Caco-2 (cell line): ENCODE results near the gene LRRC15. TPM values are rescaled to one million over a fixed set of nuclear protein-coding genes. Genes with fewer than 3 reads are reported as not detected.

ENCODE experiments used
- BruUV-seq: library from RNA; stranded (reverse); fragments of 400-500 nt; replicated peaks from 2 replicates; lab custom pipeline; 2021; lab: Mats Ljungman, UMichigan
- CTCF ChIA-PET: fragments of 300-600 bp; sonication (Branson Sonifier 250); formaldehyde crosslinking; loops from one replicate; lab custom pipeline; 2022; ENCODE audit warnings: antibody characterized with exemption; lab: Charles Lee
- POLR2A ChIA-PET: fragments of 300-600 bp; sonication (Branson Sonifier 250); formaldehyde crosslinking; loops from one replicate; lab custom pipeline; 2022; ENCODE audit warnings: antibody characterized with exemption; lab: Charles Lee
- DNase-seq, 2 experiments: peaks; one replicate each; pipeline versions ENCODE4 v3.0.0 to v3.0.0-alpha.2; 2020 to 2022
- H3K27me3 ChIP-seq: replicated peaks from 2 replicates; pipeline ENCODE4 v1.6.0; 2011; ENCODE audit warnings: low read length; ENCODE audit not compliant: control insufficient read depth, insufficient read depth
- H3K36me3 ChIP-seq: 2 replicates; pipeline ENCODE4 v1.5.1; 2011; ENCODE audit warnings: low read length; ENCODE audit not compliant: control insufficient read depth, insufficient read depth
- H3K4me1 ChIP-seq: fragments of 250-450 bp; sonication (Bioruptor Pico); 2 replicates; pipeline ENCODE4 v1.5.1; 2020; ENCODE audit warnings: mild to moderate bottlenecking
- H3K4me3 ChIP-seq: 2 replicates; pipeline ENCODE4 v1.5.1; 2011; ENCODE audit warnings: low read depth, mild to moderate bottlenecking, control low read depth, low read length
- H3K9me3 ChIP-seq: fragments of 250-450 bp; sonication (Bioruptor Pico); 2 replicates; pipeline ENCODE4 v1.5.1; 2020; ENCODE audit warnings: mild to moderate bottlenecking, moderate library complexity
- H3K27ac Mint-ChIP-seq: one replicate; pipeline ENCODE4 v1.8.0; 2022; ENCODE audit warnings: mixed read lengths; ENCODE audit not compliant: unreplicated experiment
- H3K27me3 Mint-ChIP-seq: one replicate; pipeline ENCODE4 v1.8.0; 2022; ENCODE audit warnings: mixed read lengths; ENCODE audit not compliant: insufficient read depth, unreplicated experiment
- H3K36me3 Mint-ChIP-seq: one replicate; pipeline ENCODE4 v1.8.0; 2022; ENCODE audit warnings: mild to moderate bottlenecking, mixed read lengths; ENCODE audit not compliant: insufficient read depth, unreplicated experiment
- H3K4me1 Mint-ChIP-seq: one replicate; pipeline ENCODE4 v1.8.0; 2022; ENCODE audit warnings: low read depth, mixed read lengths; ENCODE audit not compliant: unreplicated experiment
- H3K4me3 Mint-ChIP-seq: one replicate; pipeline ENCODE4 v1.8.0; 2022; ENCODE audit warnings: mild to moderate bottlenecking, moderate library complexity, mixed read lengths; ENCODE audit not compliant: unreplicated experiment
- H3K9me3 Mint-ChIP-seq: one replicate; pipeline ENCODE4 v1.8.0; 2022; ENCODE audit warnings: mixed read lengths; ENCODE audit not compliant: unreplicated experiment
- CTCF ChIP-seq, 2 experiments: fragments of 200-600 bp in 1 of 2; IDR thresholded peaks; 1 replicate in 1 of 2; 2 replicates in 1 of 2; pipeline versions ENCODE4 v1.5.1 to v1.8.0; 2011 to 2022; ENCODE audit warnings: antibody characterized with exemption in 1 of 2, control low read depth in 1 of 2, inconsistent platforms in 1 of 2, low read depth in 1 of 2, low read length in 1 of 2, mild to moderate bottlenecking in 1 of 2, moderate library complexity in 1 of 2; ENCODE audit not compliant: insufficient read depth in 1 of 2, severe bottlenecking in 1 of 2, unreplicated experiment in 1 of 2
- intact Hi-C: fragments of 100-400 bp; cut with micrococcal nuclease; formaldehyde crosslinking; loops from one replicate; pipeline ENCODE4 v1.10.0; 2022; ENCODE audit not compliant: unreplicated experiment
- total RNA-seq: library from RNA; stranded (reverse); gene quantifications from 2 replicates; pipeline ENCODE4 v1.2.3, GENCODE V29; 2022

LRRC15 gene
- total RNA-seq, 1 experiment from 2014 or later: 0.09 TPM

GRCh38 chr3:194318511-194319161 lies 50.9 kb downstream of the LRRC15 start:
- no peaks in the 10 kb centered on the region for H3K27me3 ChIP-seq
- peaks cover 55% of the 10 kb centered on the region for H3K4me1 ChIP-seq
- peaks cover 20% of the 10 kb centered on the region for H3K9me3 ChIP-seq
- Mint-ChIP-seq H3K27ac (no peak overlapping the region), H3K9me3 (peaks cover 14% of the 10 kb centered on the region), H3K36me3 (peaks cover 28% of the 10 kb centered on the region), H3K4me1 (peaks cover 54% of the 10 kb centered on the region), H3K4me3 (no peak overlapping the region), H3K27me3 (no peaks in the 10 kb centered on the region)
- ChIA-PET POLR2A (no interaction called here), CTCF (interaction anchor here (0.8 kb wide), 1 partner anchor 184 kb away, joined by 3 read pairs; no protein-coding TSS in a partner anchor)
- H3K36me3 ChIP-seq: no peaks in the 10 kb centered on the region
- BruUV-seq: no TSS peak
- TF ChIP-seq CTCF (IDR thresholded peaks at IDR 0.05; ENCODE audit: insufficient read depth in 1 of 2, low read depth in 1 of 2, low read length in 1 of 2, severe bottlenecking in 1 of 2, unreplicated experiment in 1 of 2): no peak
- no peak for DNase-seq
- intact Hi-C loops: no loop called here
- H3K4me3 ChIP-seq: no peak overlapping the region

GRCh38 chr3:194316918-194317317 lies 52.6 kb downstream of the LRRC15 start:
- no peak overlapping the region for H3K4me3 Mint-ChIP-seq
- Histone ChIP-seq H3K4me3 (no peak overlapping the region), H3K4me1 (peaks cover 57% of the 10 kb centered on the region), H3K36me3 (no peaks in the 10 kb centered on the region), H3K27me3 (no peaks in the 10 kb centered on the region), H3K9me3 (peaks cover 20% of the 10 kb centered on the region)
- H3K27me3 Mint-ChIP-seq: no peaks in the 10 kb centered on the region
- H3K27ac Mint-ChIP-seq: no peak overlapping the region
- intact Hi-C loops: no loop called here
- ChIA-PET CTCF (interaction anchor here (0.6 kb wide), 1 partner anchor 161 kb away, joined by 4 read pairs; no protein-coding TSS in a partner anchor), POLR2A (interaction anchor here (0.6 kb wide), 1 partner anchor 175 kb away, joined by 5 read pairs; no protein-coding TSS in a partner anchor)
- DNase-seq: no peak
- H3K4me1 Mint-ChIP-seq: peaks cover 55% of the 10 kb centered on the region
- H3K9me3 Mint-ChIP-seq: peaks cover 14% of the 10 kb centered on the region
- BruUV-seq: no TSS peak
- peaks cover 23% of the 10 kb centered on the region for H3K36me3 Mint-ChIP-seq
- TF ChIP-seq CTCF (IDR thresholded peaks at IDR 0.05; ENCODE audit: insufficient read depth in 1 of 2, low read depth in 1 of 2, low read length in 1 of 2, severe bottlenecking in 1 of 2, unreplicated experiment in 1 of 2): no peak

- no peak for TF ChIP-seq CTCF (IDR thresholded peaks at IDR 0.05; ENCODE audit: insufficient read depth in 1 of 2, low read depth in 1 of 2, low read length in 1 of 2, severe bottlenecking in 1 of 2, unreplicated experiment in 1 of 2)
- Mint-ChIP-seq H3K27ac (no peak overlapping the region), H3K4me3 (no peak overlapping the region), H3K9me3 (peaks cover 14% of the 10 kb centered on the region), H3K36me3 (peaks cover 21% of the 10 kb centered on the region), H3K27me3 (no peaks in the 10 kb centered on the region), H3K4me1 (peaks cover 55% of the 10 kb centered on the region)
- CTCF ChIA-PET: interaction anchor here (0.5 to 1.6 kb wide), 31 partner anchors 11 to 650 kb away, joined by 3 to 47 read pairs (median 4); partner anchors contain the start of gene HES1
- Histone ChIP-seq H3K36me3 (no peaks in the 10 kb centered on the region), H3K4me1 (peaks cover 48% of the 10 kb centered on the region), H3K4me3 (no peak overlapping the region), H3K27me3 (no peaks in the 10 kb centered on the region), H3K9me3 (peaks cover 20% of the 10 kb centered on the region)
- DNase-seq: no peak
- BruUV-seq: no TSS peak
- POLR2A ChIA-PET: interaction anchor here (1.0 to 1.4 kb wide), 3 partner anchors 175 to 185 kb away, joined by 3 to 7 read pairs (median 5); no protein-coding TSS in a partner anchor
- intact Hi-C loops: loop anchor here (1.0 kb wide), 7 partner anchors 20 to 651 kb away; partner anchors contain the start of gene HES1
Measured at GRCh38 chr3:194315965-194316361, 53.6 kb downstream of the LRRC15 start.
